ENCODE results near the gene RARRES2.
"Not testable (repeated sequence)": the region's sequence is repeated elsewhere in the genome, so short reads cannot be mapped to it uniquely, and the experiment has no call there.

Gene RARRES2

DNA sequence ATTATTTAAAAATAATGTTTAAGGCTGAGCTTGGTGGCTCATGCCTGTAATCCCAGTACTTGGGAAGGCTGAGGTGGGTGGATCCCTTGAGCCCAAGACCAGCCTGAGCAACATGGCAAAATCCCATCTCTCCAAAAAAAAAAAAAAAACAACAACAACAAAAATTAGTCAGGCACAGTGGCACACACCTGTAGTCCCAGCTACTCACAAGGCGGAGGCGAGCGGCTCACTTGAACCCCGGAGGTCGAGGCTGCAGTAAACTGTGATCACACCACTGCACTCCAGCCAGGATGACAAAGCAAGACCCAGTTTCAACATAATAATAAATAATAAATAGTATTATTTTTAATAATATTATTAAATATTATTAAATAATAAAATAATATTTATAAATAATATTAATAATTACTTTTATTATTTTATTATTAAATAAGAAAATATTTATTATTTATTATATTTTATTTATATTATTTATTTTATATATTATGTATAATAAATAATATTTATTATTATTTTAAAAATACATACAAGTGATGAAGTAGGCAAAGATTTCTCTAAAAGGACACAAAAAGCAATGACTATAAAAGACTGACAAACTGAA lies 26.7 kb downstream of the RARRES2 start:
- no peak for DNase-seq

DNA sequence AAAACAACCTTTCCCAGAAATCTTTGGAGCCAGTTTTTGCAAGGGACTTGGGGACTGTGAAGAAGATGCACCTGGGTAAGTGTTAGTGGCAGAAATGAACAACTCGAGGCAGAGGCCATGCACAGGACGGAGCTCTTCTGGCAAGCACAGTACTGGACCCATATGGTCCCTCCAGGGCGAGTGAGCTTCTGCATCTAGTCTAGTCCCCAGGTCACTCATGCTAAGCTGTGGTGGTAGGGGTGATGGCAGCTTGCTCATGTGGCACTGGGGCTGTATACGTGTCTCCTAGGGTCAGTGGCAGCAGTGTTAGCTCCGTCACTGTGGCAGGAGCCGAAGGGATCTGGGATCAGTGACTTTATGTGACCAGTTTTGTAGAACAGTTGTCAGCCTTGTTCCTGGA lies 27.6 kb downstream of the RARRES2 start:
- DNase-seq, result no peak

DNA sequence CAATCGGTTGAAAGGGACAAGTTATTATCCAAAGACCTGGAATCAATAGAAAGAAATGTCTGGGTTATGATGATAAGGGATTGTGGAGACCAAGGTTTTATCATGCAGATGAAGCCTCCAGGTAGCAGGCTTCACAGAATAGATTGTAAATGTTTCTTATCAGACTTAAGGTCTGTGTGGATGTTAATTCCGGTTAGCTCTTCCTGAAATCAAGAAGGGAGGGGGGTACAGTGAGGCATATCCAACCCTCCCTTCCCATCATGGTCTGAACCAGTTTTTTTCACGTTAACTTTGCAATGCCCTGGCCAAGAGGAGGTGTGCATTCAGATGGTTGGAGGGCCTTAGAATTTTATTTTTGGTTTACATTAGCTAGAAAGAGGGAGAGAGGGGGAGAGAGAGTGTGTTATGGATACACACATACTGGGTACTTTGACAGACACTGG lies 28.0 kb downstream of the RARRES2 start:
- DNase-seq, result no peak

DNA sequence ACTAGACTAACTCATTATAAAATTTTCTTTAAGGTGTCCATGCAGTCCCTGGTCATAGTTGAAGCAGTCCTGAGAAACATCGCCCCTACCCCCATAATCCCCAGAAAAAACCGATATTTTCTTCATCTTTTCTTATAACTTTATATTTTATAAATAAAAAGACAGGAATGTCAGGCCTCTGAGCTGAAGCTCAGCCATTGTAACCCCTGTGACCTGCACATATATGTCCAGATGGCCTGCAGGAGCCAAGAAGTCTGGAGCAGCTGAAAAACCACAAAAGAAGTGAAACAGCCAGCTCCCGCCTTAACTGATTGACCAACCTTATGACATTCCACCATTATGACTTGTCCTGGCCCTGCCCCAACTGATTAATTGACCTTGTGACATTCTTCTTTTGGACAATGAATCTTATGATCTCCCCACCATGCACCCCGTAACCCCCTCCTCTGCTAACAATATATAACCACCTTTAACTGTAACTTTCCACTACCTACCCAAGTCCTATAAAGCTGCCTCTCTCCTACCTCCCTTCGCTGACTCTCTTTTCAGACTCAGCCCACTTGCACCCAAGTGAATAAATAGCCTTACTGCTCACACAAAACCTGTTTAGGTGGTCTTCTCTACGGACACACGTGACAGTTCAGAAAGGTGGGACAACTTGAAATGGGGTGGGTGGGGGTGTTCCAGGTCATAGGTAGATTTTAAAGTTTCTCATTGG lies 28.6 kb downstream of the RARRES2 start:
- DNase-seq, result peak in 1 of 2 donors; percentile 11

DNA sequence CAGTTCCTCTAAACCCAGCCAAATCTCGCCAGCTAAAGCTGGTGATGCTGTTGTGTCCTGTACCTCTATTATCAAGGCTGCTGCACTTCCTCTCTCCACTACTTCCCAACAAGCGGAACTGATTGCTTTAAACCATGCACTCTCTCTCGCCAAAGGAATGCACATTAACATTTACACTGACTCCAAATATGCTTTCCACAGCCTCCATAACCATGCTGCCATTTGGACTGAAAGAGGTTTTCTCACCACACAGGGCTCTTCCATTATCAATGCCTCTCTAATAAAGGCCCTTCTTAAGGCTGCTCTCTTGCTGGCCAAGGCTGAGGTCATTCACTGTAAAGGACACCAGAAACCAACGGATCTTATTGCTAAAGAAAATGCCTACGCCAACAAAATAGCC lies 29.7 kb downstream of the RARRES2 start:
- peak in 1 of 2 donors; percentile 8 for DNase-seq

DNA sequence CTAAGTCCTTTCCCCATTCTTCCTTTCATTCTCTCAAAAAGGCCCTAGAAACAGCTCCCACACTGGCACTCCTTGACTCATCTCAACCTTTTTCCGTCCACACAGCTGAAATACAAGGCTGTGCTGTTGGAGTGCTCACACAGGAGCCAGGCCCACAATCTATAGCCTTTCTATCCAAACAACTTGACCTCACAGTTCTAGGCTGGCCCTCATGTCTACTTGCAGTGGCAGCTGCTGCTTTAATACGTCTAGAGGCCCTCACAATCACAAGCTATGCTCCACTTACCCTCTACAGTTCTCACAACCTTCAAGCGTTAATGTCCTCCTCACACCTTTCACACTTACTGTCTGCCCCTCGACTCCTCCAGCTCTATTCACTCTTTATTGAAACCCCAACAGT lies 30.3 kb downstream of the RARRES2 start:
- no peak for DNase-seq

DNA sequence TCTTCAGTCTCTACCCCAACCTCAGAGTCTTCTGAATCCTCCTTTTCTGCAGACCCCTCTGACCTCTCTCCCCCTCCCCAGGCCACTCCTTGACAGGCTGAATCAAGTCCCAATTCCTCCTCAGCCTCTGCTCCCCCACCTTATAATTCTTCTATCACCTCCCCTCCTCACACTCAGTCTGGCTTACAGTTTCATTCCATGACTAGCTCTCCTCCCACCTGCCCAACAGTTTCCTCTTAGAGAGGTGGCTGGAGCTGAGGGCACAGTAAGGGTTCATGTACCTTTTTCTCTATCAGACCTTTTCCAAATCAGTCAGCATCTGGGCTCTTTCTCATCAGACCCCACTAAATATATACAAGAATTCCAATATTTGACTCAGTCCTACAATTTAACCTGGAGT lies 32.9 kb downstream of the RARRES2 start:
- DNase-seq, result no peak

DNA sequence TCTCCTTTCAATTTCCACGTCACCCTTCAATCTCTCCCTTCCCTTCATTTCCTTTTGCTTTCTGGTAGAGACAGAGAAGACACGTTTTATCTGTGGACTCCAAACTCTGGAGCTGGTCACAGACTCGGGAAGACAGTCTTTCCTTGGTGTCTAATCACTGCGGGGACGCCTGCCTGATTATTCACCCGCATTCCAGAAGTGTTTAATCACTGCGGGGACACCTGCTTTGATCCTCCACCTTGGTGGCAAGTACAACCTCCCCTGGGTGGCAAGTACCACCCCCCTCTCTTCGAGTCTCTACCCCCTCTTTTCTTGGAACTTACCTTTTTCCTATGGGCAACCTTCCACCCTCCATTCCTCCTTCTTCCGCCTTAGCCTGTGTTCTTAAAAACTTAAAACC lies 33.5 kb downstream of the RARRES2 start:
- DNase-seq, result no peak

DNA sequence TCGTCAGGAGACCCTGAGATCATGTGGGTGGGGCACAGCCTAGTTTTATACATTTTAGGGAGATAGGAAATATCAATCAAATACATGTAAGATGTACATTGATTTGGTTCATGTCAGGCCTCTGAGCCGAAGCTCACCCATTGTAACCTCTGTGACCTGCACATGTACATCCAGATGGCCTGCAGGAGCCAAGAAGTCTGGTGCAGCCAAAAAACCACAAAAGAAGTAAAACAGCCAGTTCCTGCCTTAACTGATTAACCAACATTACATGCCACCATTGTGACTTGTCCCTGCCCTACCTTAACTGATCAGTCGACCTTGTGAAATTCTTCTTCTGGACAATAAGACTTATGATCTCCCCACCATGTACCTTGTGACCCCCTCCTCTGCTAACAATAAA lies 34.3 kb downstream of the RARRES2 start:
- DNase-seq, result no peak

DNA sequence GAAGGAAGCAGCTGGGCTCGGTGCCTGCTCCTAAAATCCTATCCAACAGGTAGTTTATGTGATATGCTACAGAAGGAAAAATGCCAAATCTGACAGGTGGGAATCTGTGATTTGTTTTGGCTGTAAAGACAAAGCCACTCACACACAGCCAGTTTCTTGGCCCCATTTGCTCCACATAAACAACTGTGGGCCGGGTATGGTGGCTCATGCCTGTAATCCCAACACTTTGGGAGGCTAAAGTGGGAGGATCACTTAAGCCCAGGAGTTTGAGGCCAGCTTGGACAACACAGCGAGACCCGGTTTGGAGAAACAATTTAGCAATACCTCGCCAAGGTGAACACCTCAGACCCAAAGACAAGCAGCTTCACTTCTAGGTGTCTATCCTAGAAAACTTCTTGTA lies 35.1 kb downstream of the RARRES2 start:
- DNase-seq, result not testable (repeated sequence)

DNA sequence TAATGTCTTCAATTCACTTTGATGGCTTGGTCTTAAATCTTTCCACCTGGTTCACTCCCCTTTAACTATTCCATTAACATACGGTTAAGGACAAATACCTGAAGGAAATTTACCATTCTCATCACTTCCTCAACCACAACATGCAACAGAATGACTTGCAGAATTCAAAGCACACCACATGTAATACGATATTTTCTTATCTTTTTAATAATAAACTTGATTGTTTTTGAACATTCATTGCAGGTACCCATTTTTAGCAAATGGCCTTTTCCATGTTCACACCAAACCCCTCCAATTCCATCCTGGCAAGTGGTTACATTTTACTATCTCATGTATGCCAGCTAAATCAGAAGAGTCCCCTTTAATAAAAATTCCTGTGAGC lies 35.5 kb downstream of the RARRES2 start:
- DNase-seq, result not testable (repeated sequence)

DNA sequence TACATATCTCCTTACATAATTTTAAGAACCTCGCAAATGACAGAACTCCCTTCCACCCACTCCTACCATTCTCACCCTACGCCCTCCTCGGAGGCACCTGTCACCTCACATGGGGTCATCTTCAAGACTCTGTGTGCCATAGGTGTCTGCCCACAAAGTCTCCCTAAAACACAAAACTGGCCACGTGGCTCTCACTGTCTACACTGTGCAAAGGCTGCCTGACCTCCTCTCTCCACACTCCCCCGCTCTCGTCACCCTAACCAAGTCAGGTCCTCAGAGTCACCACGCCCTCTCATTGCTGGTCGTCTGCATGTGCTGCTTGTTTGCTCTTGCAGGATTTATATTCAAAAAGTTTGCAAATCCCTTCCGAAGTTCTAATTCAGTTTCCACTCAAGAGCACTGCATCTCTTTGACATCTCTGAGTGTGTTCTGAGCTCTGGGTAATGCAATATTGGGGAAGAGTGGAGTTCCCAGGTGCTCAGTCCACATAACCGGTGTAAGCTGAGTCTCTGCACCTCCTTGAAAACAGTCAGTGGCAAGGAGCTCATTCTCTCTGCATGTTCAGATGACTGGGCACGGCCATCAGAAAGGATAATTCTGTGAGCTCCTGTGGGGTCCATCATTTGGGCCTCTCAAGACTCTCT lies 36.0 kb downstream of the RARRES2 start:
- not testable (repeated sequence) for DNase-seq

DNA sequence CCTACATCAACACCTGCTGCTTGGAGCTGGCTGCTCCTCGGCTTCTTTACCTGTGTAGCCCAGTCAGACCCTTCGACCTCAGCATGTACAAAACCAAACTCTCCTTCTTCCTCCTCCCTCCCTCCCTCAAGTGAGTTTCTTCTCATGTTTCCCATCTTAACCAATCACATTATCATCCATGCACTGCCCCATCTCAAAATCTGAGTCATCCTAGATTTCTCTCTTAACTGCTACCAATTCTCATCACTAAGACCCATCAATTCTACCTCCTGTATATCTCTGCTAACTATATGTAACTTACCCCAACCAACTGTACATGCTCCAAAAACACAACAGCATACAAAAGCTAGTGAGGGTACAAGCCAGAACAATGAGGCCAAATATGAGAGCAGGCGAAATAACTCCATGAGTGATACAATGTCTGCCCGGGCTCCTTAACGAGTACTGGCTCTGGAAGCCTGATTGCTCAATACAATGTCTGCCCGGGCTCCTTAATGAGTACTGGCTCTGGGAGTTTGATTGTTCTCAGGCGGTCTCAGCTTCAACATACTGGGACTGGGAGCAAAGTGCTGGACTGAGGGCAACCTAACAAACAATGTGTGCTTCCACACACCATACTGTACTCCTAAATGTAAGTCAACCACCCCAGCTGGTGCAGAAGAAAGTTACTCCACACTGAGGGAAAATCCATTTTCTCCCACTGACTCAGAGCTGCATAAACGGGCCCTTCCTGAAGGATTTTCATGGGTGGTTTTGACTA lies 36.8 kb downstream of the RARRES2 start:
- not testable (repeated sequence) for DNase-seq

DNA sequence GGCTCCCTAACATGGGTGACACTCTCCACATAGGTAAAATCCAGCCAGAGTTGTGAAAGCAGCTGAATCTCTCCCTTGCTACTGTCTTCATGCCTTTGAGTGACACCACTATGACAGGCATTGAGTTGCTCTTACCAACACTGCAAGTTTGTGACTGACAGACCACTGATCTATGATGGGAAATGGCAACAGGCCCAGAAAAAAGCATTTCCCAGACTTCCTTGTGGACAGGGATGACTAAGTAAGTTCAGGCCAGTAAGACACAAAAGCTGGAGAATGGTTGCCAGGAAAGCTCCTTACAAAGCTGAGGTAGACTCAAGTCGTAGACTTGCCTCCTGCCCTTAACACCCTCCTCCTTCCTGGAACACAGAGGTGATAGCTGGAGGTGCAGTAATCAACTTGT lies 38.5 kb downstream of the RARRES2 start:
- not testable (repeated sequence) for DNase-seq

DNA sequence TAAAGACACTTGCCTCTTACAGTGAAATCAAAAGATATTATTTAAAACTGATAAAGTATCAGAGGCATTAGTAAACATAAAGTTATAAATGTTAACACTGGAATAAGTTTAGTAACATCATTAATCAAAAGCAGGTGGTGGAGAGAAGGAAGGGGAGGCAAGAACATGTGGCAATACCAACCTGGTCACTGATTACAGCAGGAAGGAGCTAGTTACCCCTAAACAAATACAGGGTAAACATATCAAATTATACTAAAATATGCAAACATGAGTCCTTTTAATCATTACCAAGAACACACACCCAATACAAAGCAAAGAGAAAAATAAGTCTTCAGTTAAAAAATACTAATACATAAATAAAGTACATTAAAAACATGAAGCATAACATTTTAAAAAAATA lies 43.5 kb downstream of the RARRES2 start:
- not testable (repeated sequence) for DNase-seq

DNA sequence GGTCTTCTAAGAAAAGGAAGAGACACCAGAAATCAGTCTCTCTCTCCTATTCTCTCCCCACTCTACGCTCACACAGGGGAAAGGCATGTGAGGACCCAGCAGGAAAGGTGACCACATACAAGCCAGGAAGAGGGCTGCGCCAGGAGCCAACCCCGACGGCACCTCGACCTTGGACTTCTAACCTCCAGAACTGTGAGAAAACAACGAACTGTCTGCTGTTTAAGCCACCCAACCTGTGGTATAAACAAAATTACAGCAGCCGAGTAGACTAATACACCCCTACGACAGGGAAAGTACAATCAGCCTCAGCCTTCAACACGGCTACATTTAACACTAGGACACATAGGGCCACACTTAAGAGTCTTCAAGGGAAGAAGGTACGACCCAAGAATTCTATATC lies 44.6 kb downstream of the RARRES2 start:
- DNase-seq, result not testable (repeated sequence)

DNA sequence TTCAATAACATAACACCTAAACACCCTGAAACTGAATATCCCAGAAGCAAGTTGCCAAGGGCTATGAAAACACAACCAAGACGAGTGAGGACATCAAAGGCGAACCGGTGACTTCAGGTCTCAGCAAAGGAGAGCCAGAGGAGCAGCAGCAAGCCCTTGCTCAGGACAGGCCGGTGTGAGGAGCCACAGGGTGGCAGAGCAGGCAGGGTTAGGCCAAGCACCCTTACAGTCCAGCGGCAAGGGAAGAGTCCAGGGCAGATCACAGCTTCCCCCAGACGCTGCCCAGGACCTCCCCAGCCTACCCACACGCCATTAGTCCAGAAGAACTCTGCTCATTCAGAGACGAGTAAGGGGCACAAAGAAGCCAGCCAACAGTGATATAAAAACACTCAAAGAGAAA lies 45.8 kb downstream of the RARRES2 start:
- DNase-seq, result not testable (repeated sequence)

DNA sequence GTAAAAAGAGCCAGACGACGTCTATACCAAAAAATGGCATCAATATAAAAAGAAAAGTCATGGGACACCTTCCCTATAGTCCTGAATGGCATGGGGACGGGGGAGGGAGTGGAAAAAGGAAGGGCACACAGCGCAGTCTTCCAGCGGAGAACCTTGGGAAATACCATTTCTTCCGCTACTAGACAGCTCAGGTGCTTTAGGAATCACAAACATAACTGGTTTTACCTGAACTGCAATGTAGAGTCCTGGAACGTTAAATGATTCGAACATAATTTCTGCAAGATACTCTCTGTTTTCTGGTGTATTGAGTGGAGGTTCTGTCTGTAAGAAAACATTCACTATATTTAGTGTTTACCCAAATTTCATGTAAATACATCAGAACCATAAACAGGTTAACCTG lies 46.4 kb downstream of the RARRES2 start:
- DNase-seq, result not testable (repeated sequence)

DNA sequence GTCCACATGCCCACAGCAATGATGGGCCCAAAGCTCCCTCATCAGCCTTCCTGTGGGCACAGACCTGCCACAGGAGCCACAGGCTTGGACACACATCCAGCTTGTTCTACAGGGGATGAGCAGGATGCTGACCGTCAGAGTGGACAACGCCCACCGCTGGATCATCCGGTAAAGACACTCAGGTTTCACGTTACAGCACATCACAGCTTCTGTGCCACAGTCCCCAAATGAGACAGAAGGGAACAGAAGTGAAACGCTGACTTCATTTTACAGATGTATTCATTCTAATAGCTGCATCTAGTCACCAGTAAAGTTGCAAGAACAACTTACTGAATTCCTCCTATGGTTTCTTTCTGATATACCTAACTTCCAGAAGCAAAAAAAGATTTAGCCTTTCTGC lies 51.1 kb downstream of the RARRES2 start:
- DNase-seq, result not testable (repeated sequence)

DNA sequence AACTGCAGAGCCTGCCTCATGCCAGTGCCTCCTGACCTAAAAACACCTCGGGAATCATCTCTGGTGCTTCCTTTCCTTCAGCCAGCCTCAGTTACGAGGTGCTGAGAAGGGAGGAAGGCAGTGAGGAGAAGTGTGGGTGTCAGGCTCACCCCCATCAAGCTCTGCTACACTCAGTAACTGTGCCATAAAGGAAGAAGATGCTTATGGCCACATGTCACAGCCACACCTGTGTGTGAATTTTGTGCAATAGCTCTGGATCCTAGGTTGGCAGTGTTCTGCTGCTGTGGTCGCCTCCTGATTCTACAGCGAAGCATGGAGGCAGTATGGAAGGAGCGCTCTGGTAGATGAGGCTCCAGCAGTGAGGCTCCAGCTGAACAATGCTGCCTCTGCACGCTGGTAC lies 52.6 kb downstream of the RARRES2 start:
- DNase-seq, result not testable (repeated sequence)
